Activated CD8-positive, alpha-beta T cell treated with anti-CD3 and anti-CD28 coated beads for 36 hours (primary cell): Measurements from ENCODE around the gene UTP4. TPM values are rescaled to one million over a fixed set of nuclear protein-coding genes. Genes with fewer than 3 reads are reported as not detected.

Source experiments
- ATAC-seq: fragments of 200-7000 bp; cut with Tn5 transposase; one replicate; pipeline ENCODE4 v1.10.0; 2021; ENCODE audit warnings: mild to moderate bottlenecking, moderate library complexity
- CTCF ChIA-PET: fragments of 350-600 bp; sonication (Branson Sonifier 250); formaldehyde crosslinking; loops from one replicate; lab custom pipeline; 2021; ENCODE audit warnings: antibody characterized with exemption; lab: Charles Lee
- POLR2A ChIA-PET: fragments of 350-600 bp; sonication (Branson Sonifier 250); formaldehyde crosslinking; loops from one replicate; lab custom pipeline; 2021; ENCODE audit warnings: antibody characterized with exemption; lab: Charles Lee
- DNase-seq: peaks from one replicate; pipeline ENCODE4 v3.0.0-alpha.2; 2020
- H3K27ac Mint-ChIP-seq: one replicate; pipeline ENCODE4 v1.8.0; 2021; ENCODE audit warnings: mild to moderate bottlenecking, mixed read lengths
- H3K27me3 Mint-ChIP-seq: one replicate; pipeline ENCODE4 v1.8.0; 2021; ENCODE audit warnings: mixed read lengths
- H3K36me3 Mint-ChIP-seq: one replicate; pipeline ENCODE4 v1.8.0; 2021; ENCODE audit warnings: low read depth, mixed read lengths
- H3K4me1 Mint-ChIP-seq: one replicate; pipeline ENCODE4 v1.8.0; 2021; ENCODE audit warnings: low read depth, mixed read lengths
- H3K4me3 Mint-ChIP-seq: one replicate; pipeline ENCODE4 v1.8.0; 2021; ENCODE audit warnings: mild to moderate bottlenecking, moderate library complexity, mixed read lengths
- H3K9me3 Mint-ChIP-seq: one replicate; pipeline ENCODE4 v1.8.0; 2021; ENCODE audit warnings: mixed read lengths
- CTCF ChIP-seq: fragments of 200-600 bp; IDR thresholded peaks from one replicate; pipeline ENCODE4 v1.8.0; 2022; ENCODE audit warnings: antibody characterized with exemption, mild to moderate bottlenecking
- intact Hi-C: fragments of 100-400 bp; cut with micrococcal nuclease; formaldehyde crosslinking; loops from one replicate; pipeline ENCODE4 v1.10.0; 2022
- total RNA-seq, 2 experiments: library from RNA; stranded (reverse); gene quantifications; one replicate each; pipeline ENCODE4 v1.2.3, GENCODE V29; 2021

The UTP4 gene
- total RNA-seq, 2 experiments from 2014 or later = 112 to 121 TPM

DNA sequence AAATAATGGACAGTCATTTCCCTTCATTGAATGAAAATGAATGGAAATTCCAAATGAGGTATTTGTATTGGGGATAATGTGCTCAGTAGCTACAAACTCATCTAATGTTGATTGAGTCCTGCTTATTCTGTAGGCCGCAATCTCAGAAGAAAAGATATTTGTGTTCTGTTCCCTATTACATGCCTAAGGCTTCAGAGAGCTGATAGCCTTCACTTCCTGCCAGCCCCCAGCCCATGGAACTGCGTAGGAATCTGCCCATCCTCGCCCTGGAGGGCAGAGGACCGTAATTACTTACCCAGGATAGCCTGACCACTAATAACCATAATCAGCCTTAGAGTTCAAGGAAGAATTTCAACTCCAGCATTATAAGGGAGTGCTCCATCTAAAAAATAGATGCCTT is 36.6 kb downstream of the UTP4 start:
- intact Hi-C loops = no loop called here
- POLR2A ChIA-PET = interaction anchor here (1.2 to 1.6 kb wide), 3 partner anchors 11 to 37 kb away, joined by 3 to 6 read pairs (median 4); no protein-coding TSS in a partner anchor
- no peak overlapping the region for H3K27ac Mint-ChIP-seq

GRCh38 chr16:69169607-69170352 is 37.3 kb downstream of the UTP4 start:
- no peaks in the 10 kb centered on the region for H3K9me3 Mint-ChIP-seq
- intact Hi-C loops = no loop called here
- peaks cover 63% of the 10 kb centered on the region for H3K36me3 Mint-ChIP-seq
- H3K27me3 Mint-ChIP-seq = no peaks in the 10 kb centered on the region
- peaks cover 37% of the 10 kb centered on the region for H3K4me1 Mint-ChIP-seq
- ATAC-seq = no peak
- no peak overlapping the region for H3K4me3 Mint-ChIP-seq
- no peak for TF ChIP-seq CTCF
- ChIA-PET CTCF (no interaction called here), POLR2A (interaction anchor here (1.2 to 1.6 kb wide), 3 partner anchors 10 to 36 kb away, joined by 3 to 6 read pairs (median 4); no protein-coding TSS in a partner anchor)
- no peak for DNase-seq
- H3K27ac Mint-ChIP-seq = no peak overlapping the region

More for the DNA sequence above, 36.6 kb downstream of the UTP4 start:
- H3K9me3 Mint-ChIP-seq = no peaks in the 10 kb centered on the region
- no peak for TF ChIP-seq CTCF
- peaks cover 68% of the 10 kb centered on the region for H3K36me3 Mint-ChIP-seq
- no peaks in the 10 kb centered on the region for H3K27me3 Mint-ChIP-seq
- CTCF ChIA-PET = interaction anchor here (1.3 to 1.9 kb wide), 3 partner anchors 16 to 19 kb away, joined by 6 to 7 read pairs (median 6); no protein-coding TSS in a partner anchor
- no peak overlapping the region for H3K4me3 Mint-ChIP-seq
- H3K4me1 Mint-ChIP-seq = peaks cover 41% of the 10 kb centered on the region
- DNase-seq (no peak), ATAC-seq (no peak)

DNA sequence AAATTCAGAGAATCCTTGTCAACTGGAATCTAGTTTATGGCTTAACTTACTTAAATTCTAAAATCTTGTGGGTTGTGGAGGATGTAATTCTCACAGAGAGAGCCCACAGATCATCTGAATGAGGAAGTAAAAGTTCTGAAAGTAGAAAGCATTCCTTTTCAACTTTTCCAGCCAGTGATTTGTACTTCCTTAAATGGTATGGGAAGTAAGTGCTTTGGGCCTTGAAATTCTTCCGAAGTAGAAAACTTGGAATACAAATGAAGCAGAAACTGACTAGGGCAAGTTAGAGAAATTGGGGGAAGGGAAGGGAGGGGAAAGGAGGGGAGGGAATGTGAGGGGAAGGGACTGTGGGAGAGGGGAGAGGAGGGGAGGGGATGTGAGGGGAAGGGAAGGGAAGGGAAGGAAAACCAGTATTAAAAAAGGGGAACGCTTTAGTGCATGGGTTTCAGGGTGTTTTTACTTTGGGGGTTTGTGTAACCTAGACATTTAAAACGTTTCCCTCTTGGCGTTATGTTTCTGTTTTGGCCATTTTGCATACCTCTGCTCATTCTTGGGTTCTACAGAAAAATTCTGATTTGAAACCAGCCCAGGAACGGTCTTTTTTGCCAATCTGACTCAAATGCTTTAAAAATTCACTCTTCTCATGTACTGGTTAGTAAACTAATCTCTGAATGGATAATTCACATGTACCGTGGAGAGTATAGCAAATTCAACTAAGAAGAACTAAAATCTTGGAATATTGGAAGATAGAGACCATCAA is 39.1 kb downstream of the UTP4 start:
- ChIA-PET POLR2A (no interaction called here), CTCF (no interaction called here)
- Mint-ChIP-seq H3K4me3 (no peak overlapping the region), H3K9me3 (no peaks in the 10 kb centered on the region), H3K27me3 (no peaks in the 10 kb centered on the region), H3K27ac (no peak overlapping the region), H3K36me3 (peaks cover 56% of the 10 kb centered on the region), H3K4me1 (peaks cover 21% of the 10 kb centered on the region)
- TF ChIP-seq CTCF = no peak
- no peak for ATAC-seq
- DNase-seq = no peak
- intact Hi-C loops = no loop called here

DNA sequence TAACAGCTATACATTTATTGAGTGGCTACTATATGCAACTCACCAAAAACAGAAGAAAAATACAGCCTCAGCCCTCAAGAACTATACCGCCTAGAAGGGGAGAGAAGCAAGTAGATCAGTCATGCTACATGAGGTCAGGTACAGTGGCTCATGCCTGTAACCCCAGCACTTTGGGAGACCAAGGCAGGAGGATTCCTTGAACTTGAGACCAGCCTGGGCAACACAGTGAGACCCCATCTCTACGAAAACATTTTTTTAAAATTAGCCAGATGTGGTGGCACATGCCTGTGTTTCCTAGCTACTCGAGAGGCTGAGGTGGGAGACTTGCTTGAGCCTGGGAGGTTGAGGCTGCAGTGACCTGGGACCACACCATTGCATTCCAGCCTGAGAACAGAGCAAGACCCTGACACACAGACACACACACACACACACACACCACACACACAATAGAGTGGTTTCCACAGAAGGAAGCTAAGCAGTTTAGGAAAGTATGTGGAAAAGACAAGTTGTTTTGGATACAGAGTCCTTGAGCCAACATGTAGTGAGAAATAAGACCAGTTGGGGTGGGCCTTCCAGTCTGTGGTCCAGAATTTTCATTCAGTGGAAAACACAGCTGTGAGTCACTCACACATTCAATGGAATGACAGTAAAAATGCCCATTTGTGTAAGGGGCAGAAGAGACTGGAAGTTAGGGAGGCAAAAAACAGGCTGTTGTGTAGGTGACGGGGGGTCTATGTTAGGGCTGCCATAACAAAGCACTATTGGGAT is 43.8 kb downstream of the UTP4 start:
- intact Hi-C loops = no loop called here
- H3K9me3 Mint-ChIP-seq = no peaks in the 10 kb centered on the region
- H3K27ac Mint-ChIP-seq = no peak overlapping the region
- peaks cover 9% of the 10 kb centered on the region for H3K4me1 Mint-ChIP-seq
- ChIA-PET CTCF (interaction anchor here (0.7 to 1.2 kb wide), 3 partner anchors 9 to 26 kb away, joined by 3 to 4 read pairs (median 3); partner anchors contain the start of gene SNTB2), POLR2A (interaction anchor here (1.0 kb wide), 1 partner anchor 10 kb away, joined by 3 read pairs; no protein-coding TSS in a partner anchor)
- ATAC-seq (no peak), DNase-seq (no peak)
- peaks cover 19% of the 10 kb centered on the region for H3K36me3 Mint-ChIP-seq
- H3K4me3 Mint-ChIP-seq = no peak overlapping the region
- TF ChIP-seq CTCF = no peak
- no peaks in the 10 kb centered on the region for H3K27me3 Mint-ChIP-seq
